Mammary epithelial cell (primary cell): ENCODE measurements around the gene MASP2.
"Not testable (repeated sequence)": the region's sequence is repeated elsewhere in the genome, so short reads cannot be mapped to it uniquely, and the experiment has no call there.

Experiments used
- CTCF ChIP-seq, 2 donors: IDR thresholded peaks in 1 of 2; conservative IDR thresholded peaks in 1 of 2; 2 replicates each; pipeline ENCODE4 v1.5.1; 2011 to 2012; ENCODE audit warnings: inconsistent platforms in 2 of 2, low read length in 2 of 2, mild to moderate bottlenecking in 2 of 2, control low read depth in 1 of 2, low read depth in 1 of 2; ENCODE audit not compliant: insufficient read depth in 1 of 2; ENCODE audit errors: extremely low read depth in 1 of 2
- EZH2 ChIP-seq: IDR thresholded peaks from 2 replicates; pipeline ENCODE4 v1.6.1; 2012; ENCODE audit warnings: low read length, inconsistent platforms, borderline replicate concordance

DNA sequence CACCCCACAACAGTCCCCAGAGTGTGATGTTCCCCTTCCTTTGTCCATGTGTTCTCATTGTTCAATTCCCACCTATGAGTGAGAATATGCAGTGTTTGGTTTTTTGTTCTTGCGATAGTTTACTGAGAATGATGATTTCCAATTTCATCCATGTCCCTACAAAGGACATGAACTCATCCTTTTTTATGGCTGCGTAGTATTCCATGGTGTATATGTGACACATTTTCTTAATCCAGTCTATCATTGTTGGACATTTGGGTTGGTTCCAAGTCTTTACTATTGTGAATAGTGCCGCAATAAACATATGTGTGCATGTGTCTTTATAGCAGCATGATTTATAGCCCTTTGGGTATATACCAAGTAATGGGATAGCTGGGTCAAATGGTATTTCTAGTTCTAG lies 36.7 kb upstream of the MASP2 start:
- TF ChIP-seq CTCF (conservative IDR thresholded peaks at IDR 0.05 in 1 of 2, IDR thresholded peaks at IDR 0.05 in 1 of 2; ENCODE audit: extremely low read depth in 1 of 2, insufficient read depth in 1 of 2, low read depth in 1 of 2, low read length in 2 of 2); EZH2: not testable (repeated sequence)
